ENCODE data around the gene MSANTD1. TPM values are rescaled to one million over a fixed set of nuclear protein-coding genes. Genes with fewer than 3 reads are reported as not detected.

Gene MSANTD1
- total and polyA plus RNA-seq, 2 donors (not counting 3 experiments of a cell fraction or from before 2014, with no cell fraction given) = 0.14 to 1.2 TPM

- Histone ChIP-seq H3K27me3 (ENCODE audit: control insufficient read depth in 2 of 2, insufficient read depth in 2 of 2, low read length in 2 of 2) (no peaks in the 10 kb centered on the region), H4K20me1 (replicated peaks; ENCODE audit: control insufficient read depth, extremely low read depth, insufficient read depth, low read length) (no peaks in the 10 kb centered on the region), H3K9me1 (replicated peaks; ENCODE audit: control insufficient read depth, extremely low read depth, insufficient read depth, low read length) (no peaks in the 10 kb centered on the region), H3K36me3 (ENCODE audit: control insufficient read depth in 2 of 2, extremely low read depth in 1 of 2, insufficient read depth in 2 of 2, low read length in 2 of 2) (no peaks in the 10 kb centered on the region), H3K27ac (ENCODE audit: insufficient read depth, low read depth, low read length) (peak overlapping the region; percentile 74), H3K9ac (replicated peaks; ENCODE audit: extremely low read depth, insufficient read depth, low read length) (no peak overlapping the region), H3K4me3 (replicated peaks in 1 of 3; ENCODE audit: insufficient read depth in 1 of 3, low read depth in 1 of 3, low read length in 3 of 3) (no peak overlapping the region), H2AFZ (ENCODE audit: low read depth, low read length) (no peak overlapping the region), H3K4me1 (ENCODE audit: control insufficient read depth, extremely low read depth, insufficient read depth, low read length) (peaks cover 68% of the 10 kb centered on the region), H3K9me3 (replicated peaks; ENCODE audit: control insufficient read depth, insufficient read depth, low read length) (no peaks in the 10 kb centered on the region), H3K79me2 (ENCODE audit: control insufficient read depth, insufficient read depth, low read length) (peaks cover 84% of the 10 kb centered on the region), H3K4me2 (ENCODE audit: insufficient read depth, low read length) (no peak overlapping the region)
- dilution Hi-C loops (cut with MboI; ENCODE audit: extremely low pct_ligation_motif_present, low sequenced_read_pairs) (no loop called here), intact Hi-C loops (cut with micrococcal nuclease) (no loop called here)
- DNase-seq (ENCODE audit: low read depth, low spot score) = no peak
- CTCF ChIA-PET = interaction anchor here (0.9 kb wide), 1 partner anchor 26 kb away, joined by 3 read pairs; no protein-coding TSS in a partner anchor
- BruUV-seq (replicated peaks) = no TSS peak
- POLR2A ChIA-PET = interaction anchor here (1.0 kb wide), 1 partner anchor 9 kb away, joined by 4 read pairs; no protein-coding TSS in a partner anchor
- TF ChIP-seq JUN (IDR thresholded peaks at IDR 0.05; ENCODE audit: borderline replicate concordance, insufficient read depth, insufficient read length, low read depth) (no peak), MYC (IDR thresholded peaks at IDR 0.05; ENCODE audit: low read depth, low read length) (no peak), CTCF (IDR thresholded peaks at IDR 0.05; ENCODE audit: extremely low read depth in 1 of 2, insufficient read depth in 1 of 2, low read depth in 1 of 2, low read length in 2 of 2) (no peak)
- no peak for FAIRE-seq
These were observed 54.0 kb downstream of the MSANTD1 start for GRCh38 chr4:3302786-3303564.

GRCh38 chr4:3303565-3303824, 54.5 kb downstream of the MSANTD1 start:
- ChIA-PET CTCF (no interaction called here), POLR2A (no interaction called here)
- no peaks in the 10 kb centered on the region for H3K36me3 ChIP-seq (ENCODE audit: control insufficient read depth in 2 of 2, extremely low read depth in 1 of 2, insufficient read depth in 2 of 2, low read length in 2 of 2)
- H3K27ac ChIP-seq (ENCODE audit: insufficient read depth, low read depth, low read length) = peak overlapping the region; percentile 18
- H3K4me2 ChIP-seq (ENCODE audit: insufficient read depth, low read length) = no peak overlapping the region
- no peak for DNase-seq (ENCODE audit: low read depth, low spot score)
- H3K9me1 ChIP-seq (replicated peaks; ENCODE audit: control insufficient read depth, extremely low read depth, insufficient read depth, low read length) = no peaks in the 10 kb centered on the region
- intact Hi-C loops (cut with micrococcal nuclease) (no loop called here), dilution Hi-C loops (cut with MboI; ENCODE audit: extremely low pct_ligation_motif_present, low sequenced_read_pairs) (no loop called here)
- no peaks in the 10 kb centered on the region for H4K20me1 ChIP-seq (replicated peaks; ENCODE audit: control insufficient read depth, extremely low read depth, insufficient read depth, low read length)
- no peaks in the 10 kb centered on the region for H3K9me3 ChIP-seq (replicated peaks; ENCODE audit: control insufficient read depth, insufficient read depth, low read length)
- no peaks in the 10 kb centered on the region for H3K27me3 ChIP-seq (ENCODE audit: control insufficient read depth in 2 of 2, insufficient read depth in 2 of 2, low read length in 2 of 2)
- TF ChIP-seq MAX (IDR thresholded peaks at IDR 0.05; ENCODE audit: insufficient read depth, insufficient read length) (no peak), JUN (IDR thresholded peaks at IDR 0.05; ENCODE audit: borderline replicate concordance, insufficient read depth, insufficient read length, low read depth) (no peak), POLR2A (IDR thresholded peaks at IDR 0.05; ENCODE audit: low read depth, low read length) (no peak), EZH2 (IDR thresholded peaks at IDR 0.05; ENCODE audit: borderline replicate concordance, low read depth, low read length, severe bottlenecking) (no peak), CTCF (IDR thresholded peaks at IDR 0.05; ENCODE audit: extremely low read depth in 1 of 2, insufficient read depth in 1 of 2, low read depth in 1 of 2, low read length in 2 of 2) (no peak), FOS (IDR thresholded peaks at IDR 0.05; ENCODE audit: borderline replicate concordance, insufficient read depth, low read length) (no peak), MYC (IDR thresholded peaks at IDR 0.05; ENCODE audit: low read depth, low read length) (no peak), POLR2AphosphoS5 (IDR thresholded peaks at IDR 0.05; ENCODE audit: insufficient read depth, low read depth, low read length) (no peak), GATA2 (IDR thresholded peaks at IDR 0.05; ENCODE audit: insufficient read depth, insufficient read length, low read depth, low read length) (no peak)
- peaks cover 86% of the 10 kb centered on the region for H3K79me2 ChIP-seq (ENCODE audit: control insufficient read depth, insufficient read depth, low read length)
- H3K4me3 ChIP-seq (replicated peaks in 1 of 3; ENCODE audit: insufficient read depth in 1 of 3, low read depth in 1 of 3, low read length in 3 of 3) = no peak overlapping the region
- no peak for FAIRE-seq
- peaks cover 68% of the 10 kb centered on the region for H3K4me1 ChIP-seq (ENCODE audit: control insufficient read depth, extremely low read depth, insufficient read depth, low read length)
- no TSS peak for BruUV-seq (replicated peaks)
- no peak overlapping the region for H3K9ac ChIP-seq (replicated peaks; ENCODE audit: extremely low read depth, insufficient read depth, low read length)
- no peak overlapping the region for H2AFZ ChIP-seq (ENCODE audit: low read depth, low read length)
